Non-pigmented ciliary epithelial cell (primary cell): Measurements from ENCODE around the gene SAPCD1.

Experiments used
- DNase-seq: peaks from one replicate; pipeline ENCODE4 v3.0.0-alpha.2; 2010; ENCODE audit warnings: low read depth

Gene SAPCD1

DNA sequence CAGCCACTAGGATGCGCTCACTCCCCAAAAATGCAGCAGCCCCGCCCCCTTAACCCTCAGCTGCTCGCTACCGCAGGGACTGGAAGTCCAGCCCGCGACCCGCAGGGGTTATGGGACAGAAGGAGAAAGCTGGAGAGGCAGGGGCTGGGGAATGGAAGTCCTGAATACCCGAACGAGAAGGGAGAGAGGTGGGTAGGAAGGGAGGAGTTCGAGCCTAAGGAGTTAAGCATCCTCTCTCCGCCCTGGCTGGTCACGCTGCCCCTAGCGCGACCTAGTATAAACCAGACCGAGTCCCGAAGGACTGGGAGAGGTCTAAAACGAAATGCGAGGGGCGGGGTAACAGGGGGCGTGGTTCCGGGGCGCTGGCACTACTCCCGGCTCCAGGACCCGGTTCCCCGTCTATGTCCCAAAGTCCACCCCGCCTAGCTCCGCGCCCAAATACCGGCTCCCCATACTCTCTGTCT, 32.9 kb upstream of the SAPCD1 start:
- peak; percentile 46 for DNase-seq

DNA sequence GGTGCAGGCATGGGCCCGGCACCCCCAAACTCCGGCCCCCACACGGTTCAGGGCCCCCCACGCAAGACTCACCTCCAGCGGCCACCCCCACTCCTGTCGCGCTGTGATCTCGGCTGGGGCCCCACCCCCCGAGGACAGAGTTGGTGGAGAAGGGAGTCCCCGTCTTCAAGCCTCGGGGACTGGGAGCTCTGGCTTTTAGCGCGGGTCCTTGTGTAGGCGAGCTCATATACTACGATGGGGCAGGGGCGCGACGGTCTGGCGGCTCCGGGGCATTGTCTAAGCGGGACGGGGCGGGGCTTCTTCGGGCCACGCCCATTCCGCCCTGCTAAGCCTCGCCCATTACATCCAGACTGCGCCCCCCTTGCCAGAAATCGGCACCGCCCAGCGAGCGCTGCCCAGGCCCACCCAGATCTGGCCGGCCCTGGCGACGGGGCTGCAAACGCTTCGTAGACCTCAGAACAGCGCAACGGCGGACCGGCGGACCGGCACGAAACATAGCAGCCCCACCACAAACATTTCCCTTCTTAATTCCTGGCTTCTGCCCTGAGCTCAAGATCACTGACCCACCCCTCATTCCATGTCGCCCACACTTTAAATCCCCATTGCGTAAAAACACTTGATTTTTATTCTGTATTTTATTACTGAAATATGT, 32.4 kb upstream of the SAPCD1 start:
- DNase-seq = no peak

DNA sequence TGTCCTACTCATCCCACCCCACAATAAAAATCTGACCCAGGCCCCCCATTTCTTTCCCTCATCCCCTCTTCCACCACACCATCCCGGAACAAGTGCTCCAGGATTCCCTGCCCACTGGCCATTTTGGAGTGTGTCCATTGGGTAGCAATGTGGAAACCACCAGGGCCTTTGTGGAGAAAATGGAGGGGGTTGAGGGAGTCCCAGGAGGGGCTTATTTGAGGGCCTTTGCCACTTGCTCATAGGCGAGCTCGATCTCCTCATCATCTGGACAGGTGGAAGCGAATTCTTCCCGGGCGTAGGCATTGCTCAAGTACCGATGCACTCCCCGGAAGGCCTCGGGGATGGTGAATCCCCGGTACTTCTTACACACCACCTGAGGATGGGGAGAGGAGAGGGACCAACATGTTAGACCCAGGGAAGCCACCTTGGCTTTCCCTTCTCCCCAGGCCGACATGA, 31.8 kb upstream of the SAPCD1 start:
- no peak for DNase-seq

DNA sequence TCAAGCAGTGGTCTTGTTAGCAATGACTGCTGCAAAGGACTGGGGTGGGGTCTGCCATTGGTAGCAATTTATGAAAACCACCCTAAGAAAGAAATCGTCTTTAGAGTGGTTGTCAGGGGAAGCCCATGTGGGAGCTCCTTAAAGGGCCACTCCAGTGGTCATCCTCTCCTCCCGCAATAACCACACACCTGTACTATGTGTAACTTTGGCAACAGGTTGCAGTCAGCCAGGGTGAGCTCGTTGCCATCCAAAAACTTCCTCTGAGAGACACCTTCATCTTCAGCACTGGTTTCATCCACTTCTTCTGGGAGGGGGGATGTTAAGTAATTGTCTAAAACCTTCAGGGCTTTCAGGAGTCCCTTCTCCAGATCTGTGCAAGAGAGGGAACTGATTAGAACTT, 30.4 kb upstream of the SAPCD1 start:
- no peak for DNase-seq

DNA sequence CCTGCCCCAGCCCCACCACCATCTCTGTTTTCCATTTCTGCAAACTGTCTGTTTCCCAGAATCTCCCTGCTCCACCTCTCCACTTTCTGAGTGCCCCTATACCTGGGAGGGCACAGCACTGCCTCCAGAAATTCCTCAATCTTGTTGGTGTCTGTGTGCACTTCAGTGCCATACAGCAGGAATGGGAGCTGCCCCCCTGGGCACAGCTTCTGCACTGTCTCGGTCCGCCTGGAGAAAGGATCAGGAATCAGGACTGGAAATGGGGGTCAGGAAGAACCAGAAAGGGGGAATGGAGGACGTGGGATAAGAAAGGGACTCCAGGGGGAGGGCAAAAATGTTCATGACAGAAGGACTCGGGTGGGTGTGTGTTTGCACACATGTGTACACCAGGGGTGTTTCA, 28.7 kb upstream of the SAPCD1 start:
- DNase-seq = no peak

DNA sequence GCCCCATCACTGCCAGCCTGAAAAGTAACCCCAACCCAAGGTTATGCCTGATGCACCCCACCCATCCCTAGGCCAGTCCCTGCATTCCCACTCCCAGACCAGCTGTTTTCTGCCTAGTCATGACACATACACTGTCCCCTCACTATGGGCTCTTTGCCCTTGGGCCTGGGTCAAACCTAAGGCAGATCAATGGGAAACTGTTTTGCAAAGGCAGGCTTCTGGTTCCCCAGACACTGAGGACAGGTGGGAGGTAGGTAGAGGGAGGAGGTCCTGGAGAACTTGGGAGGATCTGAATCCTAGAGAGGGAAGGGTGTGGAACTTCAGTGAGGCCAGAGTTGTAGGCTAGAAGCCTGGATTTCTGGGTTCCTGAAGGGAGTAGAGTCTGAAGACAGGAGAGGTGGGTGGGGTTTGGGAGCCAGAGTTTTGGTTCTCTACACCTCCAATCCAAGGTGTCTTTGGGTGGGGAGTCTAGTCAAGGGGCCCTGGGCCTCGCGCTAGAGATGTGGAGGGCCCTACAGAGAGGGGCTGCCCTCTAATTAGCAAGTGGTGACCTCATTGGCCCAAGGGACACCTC, 28.1 kb upstream of the SAPCD1 start:
- no peak for DNase-seq

DNA sequence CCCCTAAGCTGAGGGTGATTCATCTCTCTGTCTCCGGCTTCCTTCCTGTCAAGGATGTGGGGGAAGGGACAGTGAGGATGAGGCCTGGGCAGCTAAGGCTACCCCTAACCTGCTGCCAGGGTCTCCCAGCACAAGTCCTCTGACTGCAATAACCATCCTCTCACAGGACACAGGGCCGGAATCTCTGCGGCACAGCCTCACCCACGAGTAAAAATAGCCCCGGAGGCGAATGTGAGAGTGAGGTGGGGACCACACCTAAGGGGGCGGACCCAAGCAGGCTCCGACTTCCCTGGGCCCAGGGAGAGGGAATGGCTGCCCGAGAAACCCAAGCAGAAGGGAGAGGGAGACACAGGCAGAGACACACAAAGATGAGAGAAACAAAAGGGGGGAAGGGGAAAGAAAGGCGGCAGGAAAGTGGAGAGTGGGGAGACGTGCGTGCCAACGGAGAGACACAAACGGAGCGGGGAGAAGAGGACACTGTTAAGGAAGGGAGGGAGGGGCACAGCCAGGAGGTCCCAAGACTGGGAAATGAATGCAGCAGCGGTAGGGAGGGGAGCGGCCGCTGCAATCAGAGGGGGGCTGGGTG, 27.5 kb upstream of the SAPCD1 start:
- DNase-seq = no peak

DNA sequence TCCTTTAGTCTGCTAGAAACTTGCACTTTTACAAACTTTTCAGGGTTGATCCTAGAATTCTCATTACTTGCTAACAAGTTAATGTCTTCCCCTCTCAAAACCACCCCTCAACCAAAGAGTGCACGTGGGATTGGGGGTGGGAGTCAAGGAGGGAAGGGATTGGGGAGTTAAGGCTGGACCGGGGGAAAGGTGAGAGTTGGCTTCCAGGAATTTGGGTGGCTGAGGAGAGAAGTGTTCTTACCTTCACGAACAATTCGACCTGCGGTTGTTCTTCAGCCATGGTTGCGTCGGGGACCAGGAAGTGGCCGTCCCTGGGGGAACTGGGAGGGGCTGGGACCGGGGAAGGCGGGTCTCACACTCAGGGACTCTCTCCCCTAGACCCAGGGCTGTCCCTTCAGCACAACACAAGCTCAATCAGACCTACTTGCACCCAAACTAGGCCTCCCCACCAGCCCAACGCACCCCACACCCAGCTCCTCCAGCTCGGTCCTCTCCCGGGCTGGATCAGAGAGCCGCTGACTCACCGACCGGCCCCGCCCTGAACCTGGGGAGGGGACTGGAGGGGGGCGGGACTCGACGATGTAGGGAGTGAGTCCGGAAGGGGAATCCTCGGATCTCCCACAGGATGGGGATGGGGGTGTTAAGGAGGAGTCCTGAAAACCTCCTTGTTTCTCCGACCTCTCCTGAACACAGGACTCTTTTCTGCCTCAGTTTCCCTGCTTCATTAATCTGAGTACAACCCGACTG, 26.3 kb upstream of the SAPCD1 start, which contains the start of gene CLIC1:
Gene CLIC1, minus strand, starts transcription at position 510 of the 747 bp plus-strand sequence. Its CDS starts 230 bp downstream, at position 280.
- peak; percentile 44 for DNase-seq

DNA sequence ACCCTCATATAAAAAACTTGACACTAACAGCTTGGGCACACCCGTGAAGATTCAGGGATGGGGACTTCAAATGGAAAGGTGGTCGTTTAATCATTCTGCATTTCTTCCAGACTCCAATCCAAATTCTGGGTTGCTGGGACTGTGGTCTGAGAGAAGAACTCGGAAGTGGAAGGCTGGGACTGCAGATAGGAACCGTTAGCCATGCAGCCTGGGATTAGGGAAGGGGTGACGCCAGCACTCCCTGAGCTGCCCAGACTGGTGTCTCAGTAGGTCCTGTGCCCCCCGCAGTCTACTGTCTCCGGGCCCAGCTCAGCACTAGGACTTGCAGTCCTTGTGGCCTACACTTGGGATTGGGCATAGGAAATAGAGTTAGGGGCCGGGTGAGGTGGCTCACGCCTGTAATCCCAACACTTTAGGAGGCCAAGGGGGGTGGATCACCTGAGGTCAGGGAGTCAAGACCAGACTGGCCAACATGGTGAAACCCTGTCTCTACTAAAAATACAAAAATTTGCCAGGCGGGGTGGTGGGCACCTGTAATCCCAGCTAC, 25.6 kb upstream of the SAPCD1 start:
- no peak for DNase-seq

DNA sequence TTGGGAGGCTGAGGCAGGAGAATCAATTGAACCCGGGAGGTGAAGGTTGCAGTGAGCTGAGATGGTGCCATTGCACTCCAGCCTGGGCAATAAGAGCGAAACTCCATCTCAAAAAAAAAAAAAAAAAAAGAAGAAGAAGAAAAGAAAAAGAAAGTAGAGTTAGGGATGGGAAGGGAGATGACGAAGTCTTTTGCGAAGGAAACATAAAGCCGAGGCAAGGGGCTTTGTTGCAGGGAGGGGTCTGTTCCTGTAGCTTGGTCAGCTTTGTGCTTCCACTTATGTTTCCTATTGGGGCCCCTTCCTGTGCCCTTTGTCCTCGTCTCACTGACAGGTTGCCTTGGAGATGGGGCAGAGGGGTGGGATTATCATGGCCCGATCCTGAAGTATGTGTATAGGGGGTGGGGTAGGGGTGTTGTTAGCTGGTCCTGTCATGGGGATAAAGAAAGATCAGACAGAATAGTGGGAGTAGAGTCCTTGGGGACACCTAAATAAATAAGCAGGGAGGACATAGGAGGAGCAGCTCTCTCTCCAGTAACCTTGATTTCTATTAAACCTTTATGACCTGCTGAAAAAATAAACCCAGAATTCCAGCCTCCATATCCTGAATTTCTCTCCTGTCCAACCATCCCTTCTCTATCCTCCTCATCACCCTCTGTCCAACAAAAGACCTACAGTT, 25.0 kb upstream of the SAPCD1 start:
- no peak for DNase-seq

DNA sequence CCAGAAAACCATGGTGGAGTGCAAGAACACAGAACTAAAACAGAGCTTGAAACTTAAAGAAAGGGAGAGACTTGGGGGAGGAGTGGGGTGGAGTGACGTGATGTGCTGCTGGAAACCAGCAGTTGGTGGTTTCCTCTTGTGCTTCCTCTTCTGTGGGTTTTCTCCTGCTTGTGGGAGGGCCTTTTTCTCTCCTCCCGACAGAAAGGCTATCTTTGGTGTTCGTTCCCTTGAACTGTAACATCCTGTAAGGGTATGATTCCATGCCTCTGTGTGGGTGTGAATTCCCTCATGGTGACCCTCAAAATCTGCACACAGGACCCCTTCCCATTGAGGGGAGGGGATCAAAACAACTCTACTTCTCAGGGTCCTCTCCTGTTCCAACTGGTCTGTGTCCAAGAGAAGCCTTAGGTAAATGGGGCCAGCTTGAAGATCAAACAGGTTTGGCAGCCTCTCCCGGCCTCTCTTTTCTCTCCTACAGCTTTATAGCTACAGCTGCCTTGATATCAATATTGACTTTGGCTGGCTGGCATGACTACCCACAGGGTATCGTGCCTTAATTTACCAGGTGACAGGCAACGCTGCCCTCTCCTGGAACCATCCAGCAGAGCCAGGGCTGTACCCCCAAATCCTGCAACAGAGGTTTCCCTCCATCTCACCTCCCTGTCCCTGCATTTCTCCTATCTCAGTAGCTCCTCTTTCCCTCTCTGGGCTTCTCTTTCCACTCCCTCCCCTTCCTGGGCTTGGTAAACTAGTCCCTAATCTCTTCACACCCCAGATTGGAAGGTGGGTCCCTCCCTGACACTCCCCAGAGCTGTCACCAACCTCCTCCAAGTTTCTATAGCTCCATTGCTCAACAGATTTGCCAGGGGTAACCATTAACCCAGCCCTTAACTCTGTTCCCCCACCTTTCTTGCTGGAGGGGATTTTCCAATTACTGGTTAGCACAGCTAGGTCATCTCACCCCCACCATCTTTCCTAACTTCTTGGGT, 24.2 kb upstream of the SAPCD1 start:
- peak; percentile 68 for DNase-seq

DNA sequence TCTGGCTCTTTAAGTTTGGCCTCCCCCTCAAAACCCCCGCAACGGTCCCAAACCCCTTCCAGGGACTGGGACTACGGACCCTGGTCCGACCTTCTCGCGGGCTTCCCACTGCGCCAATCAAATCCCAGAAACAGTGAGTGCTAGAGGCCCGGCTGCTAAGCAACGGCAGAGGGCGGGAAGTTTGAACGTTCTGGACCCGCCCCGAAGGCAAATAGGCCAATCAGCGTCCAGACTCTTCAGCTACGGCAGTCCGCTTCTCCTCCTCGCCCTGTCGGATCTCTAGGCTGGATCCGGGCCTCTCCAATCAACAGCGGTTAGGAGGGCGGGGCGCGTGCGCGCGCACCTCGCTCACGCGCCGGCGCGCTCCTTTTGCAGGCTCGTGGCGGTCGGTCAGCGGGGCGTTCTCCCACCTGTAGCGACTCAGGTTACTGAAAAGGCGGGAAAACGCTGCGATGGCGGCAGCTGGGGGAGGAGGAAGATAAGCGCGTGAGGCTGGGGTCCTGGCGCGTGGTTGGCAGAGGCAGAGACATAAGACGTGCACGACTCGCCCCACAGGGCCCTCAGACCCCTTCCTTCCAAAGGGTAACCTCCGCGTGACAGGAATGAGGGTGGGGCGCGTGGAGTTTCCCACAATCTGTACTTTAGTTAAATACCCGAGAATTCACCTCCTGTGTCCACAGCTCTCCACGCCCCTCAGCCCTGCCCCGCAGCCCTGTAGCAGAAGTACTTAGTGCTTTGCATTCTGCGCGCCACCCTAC, 22.6 kb upstream of the SAPCD1 start, which contains the start of gene MSH5:
Gene MSH5, plus strand, starts transcription at position 367 of the 758 bp plus-strand sequence. CDS start 462 bp downstream, outside the sequence.
- DNase-seq = peak; percentile 97

DNA sequence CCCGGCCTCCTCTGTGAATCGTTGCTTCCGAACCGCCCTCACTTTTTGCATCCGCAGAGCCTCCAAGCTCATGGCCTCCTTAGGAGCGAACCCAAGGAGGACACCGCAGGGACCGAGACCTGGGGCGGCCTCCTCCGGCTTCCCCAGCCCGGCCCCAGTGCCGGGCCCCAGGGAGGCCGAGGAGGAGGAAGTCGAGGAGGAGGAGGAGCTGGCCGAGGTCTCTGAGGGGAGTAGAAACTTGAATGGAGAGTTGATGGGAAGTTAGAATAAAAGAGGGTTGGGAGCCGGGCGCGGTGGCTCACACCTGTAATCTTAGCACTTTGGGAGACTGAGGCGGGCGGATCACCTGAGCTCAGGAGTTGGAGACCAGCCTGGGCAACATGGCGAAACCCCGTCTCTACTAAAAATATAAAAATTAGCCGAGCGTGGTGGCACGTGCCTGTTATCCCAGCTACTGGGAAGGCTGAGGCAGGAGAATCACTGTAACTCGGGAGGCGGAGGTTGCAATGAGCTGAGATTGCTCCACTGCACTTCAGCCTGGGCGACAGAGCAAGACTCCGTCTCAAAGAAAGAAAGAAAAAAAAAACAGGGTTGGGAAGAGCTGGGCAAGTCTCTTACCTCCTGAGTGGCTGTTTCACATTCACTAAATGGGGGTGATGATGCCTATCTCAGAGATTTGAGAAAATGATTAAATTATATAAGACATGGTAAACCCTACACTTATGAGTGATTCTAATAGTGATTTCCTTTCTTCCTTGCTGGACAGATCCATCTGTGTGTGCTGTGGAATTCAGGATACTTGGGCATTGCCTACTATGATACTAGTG, 21.8 kb upstream of the SAPCD1 start:
- DNase-seq = no peak

DNA sequence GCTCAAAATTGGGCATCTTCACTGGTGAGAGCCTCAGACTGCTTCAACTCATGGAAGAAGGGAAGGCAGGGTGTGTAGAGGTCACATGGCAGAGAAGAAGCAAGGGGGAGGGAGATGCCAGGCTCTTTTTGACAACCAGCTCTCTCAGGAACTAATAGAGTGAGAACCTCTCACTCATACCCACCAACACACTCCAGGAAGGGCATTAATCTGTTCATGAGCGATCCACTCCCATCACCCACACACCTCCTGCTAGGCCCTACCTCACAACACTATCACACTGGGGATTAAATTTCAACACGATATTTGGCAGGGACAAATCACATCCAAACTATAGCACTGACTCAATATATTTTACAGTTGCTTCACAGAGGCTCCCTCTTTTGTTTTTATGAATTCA, 20.6 kb upstream of the SAPCD1 start:
- no peak for DNase-seq

DNA sequence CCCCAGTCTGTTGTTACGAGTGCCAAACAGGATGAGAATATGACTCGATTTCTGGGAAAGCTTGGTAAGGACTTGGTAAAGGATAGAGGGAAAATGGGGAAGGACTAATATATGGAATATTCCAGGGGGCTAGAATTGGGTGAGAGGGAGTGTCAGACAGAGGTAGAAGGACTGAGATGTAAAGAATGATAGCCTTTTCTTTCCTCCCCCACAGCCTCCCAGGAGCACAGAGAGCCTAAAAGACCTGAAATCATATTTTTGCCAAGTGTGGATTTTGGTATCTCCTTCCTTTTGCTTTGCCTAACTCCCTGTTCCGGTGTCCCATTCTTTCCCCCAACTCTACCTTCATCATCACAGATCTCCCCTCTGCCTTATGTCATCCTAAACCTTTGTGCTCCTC, 19.6 kb upstream of the SAPCD1 start:
- DNase-seq = no peak

DNA sequence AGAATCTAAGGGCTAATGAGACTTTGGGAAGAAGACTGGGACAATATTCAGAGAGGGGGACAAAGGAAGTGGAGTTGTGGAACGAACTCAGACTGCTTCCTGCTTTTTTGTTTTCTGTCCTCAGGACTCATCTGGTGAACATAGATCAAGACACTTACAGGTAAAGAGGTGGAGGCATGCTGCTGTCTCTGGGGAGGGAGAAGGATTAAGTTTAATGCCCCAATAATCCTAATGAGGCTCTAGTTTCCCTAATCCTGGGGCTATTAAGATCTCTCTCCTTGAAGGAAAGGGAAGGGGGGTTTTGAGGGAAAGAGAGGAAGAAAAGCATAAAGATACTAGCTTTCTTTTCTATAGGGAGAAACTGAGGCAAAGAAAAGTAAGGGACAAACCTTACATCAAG, 18.0 kb upstream of the SAPCD1 start:
- no peak for DNase-seq

DNA sequence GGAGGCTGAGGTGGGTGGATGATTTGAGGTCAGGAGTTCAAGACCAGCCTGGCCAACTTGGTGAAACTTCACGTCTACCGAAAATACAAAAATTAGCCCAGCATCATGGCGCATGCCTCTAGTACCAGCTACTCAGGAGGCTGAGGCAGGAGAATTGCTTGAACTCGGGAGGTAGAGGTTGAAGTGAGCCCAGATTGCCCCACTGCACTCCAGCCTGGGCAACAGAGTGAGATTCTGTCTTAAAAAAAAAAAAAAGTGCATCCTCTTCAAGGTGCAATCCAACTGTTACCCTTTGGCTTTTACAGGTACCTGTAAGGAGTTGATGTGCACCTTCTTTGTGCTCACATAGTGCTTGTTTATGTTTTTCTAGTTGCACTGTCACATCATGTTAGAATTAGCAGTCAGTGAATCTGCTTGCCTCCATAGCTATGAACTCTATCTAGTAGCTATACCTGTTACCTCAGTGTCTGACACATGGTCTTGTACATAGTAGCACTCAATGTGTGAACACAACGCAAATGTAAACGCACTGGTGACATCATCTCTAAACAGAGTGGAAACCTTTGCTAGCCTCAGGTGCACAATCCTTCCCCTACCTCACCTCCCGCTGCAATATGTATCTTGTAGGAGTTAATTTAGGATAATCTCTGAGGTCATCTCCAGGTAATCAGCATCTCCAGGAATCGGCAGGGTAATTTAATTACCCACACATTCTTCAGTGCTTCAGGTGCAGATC, 13.0 kb upstream of the SAPCD1 start:
- DNase-seq = no peak

DNA sequence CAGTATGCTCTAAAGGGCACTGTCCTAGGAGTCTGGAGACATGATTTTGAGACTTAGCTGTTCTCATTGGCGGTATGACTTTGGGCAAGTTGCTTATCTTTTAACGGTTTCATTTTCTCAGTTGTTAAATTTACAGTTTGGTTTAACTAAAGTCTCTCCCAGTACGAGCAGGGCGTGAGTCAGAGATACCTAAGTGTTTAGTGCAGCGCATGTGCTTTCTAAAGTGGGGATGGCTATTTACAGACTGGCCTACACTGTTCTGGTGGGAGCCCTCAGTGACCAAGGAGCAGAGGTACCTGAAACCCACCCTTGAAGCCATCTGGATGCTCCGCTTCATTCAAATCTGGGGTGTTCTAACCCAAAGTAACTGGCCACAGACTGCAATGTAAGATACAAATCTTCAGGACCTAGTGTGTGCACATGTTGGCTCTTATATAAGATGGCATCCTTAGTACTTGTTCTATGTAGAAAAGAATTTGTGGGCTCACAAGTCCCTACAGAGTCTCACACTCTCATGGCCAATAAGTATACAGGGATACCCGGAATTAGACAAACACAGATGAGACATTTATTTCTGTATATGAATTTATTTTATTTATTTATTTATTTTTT, 11.9 kb upstream of the SAPCD1 start:
- DNase-seq = no peak
